ENCODE measurements around the gene CMTM6. TPM values are rescaled to one million over a fixed set of nuclear protein-coding genes. Genes with fewer than 3 reads are reported as not detected.

The CMTM6 gene
- total and polyA plus RNA-seq, 9 of the 15 experiments (the other 6 are each of a cell fraction or from before 2014, with no cell fraction given) = 8.9 to 39.7 (median 19.5) TPM

GRCh38 chr3:32459450-32459849 lies 43.2 kb downstream of the CMTM6 start:
- peaks cover 0 to 18% of the 10 kb centered on the region in 2 experiments; a peak in 3 of 5 replicates for H3K4me1 ChIP-seq (replicated peaks in 1 of 2; ENCODE audit: control insufficient read depth in 2 of 2, insufficient read depth in 2 of 2, low read length in 2 of 2)
- ATAC-seq (no peak), FAIRE-seq (no peak), DNase-seq (ENCODE audit: extremely low read depth in 1 of 4, low spot score in 3 of 4) (peak in 1 of 4 experiments; percentile 5)
- no peaks in the 10 kb centered on the region for H3K79me2 ChIP-seq (ENCODE audit: control insufficient read depth, insufficient read depth, low read length)
- H3K36me3 ChIP-seq (ENCODE audit: control insufficient read depth, insufficient read depth, low read length) = no peaks in the 10 kb centered on the region
- no peak overlapping the region for H2AFZ ChIP-seq (ENCODE audit: low read depth, low read length)
- intact Hi-C loops (cut with micrococcal nuclease) (no loop called here), in situ Hi-C loops (cut with MboI) (no loop called here)
- no peak overlapping the region for H3K9ac ChIP-seq (ENCODE audit: insufficient read depth in 1 of 2, low read depth in 2 of 2, low read length in 2 of 2)
- ChIA-PET CTCF (ENCODE audit: low intra/inter-chr PET ratio) (no interaction called here), POLR2A (no interaction called here)
- no peak overlapping the region for H3K27ac ChIP-seq (ENCODE audit: extremely low read depth, low read depth, low read length)
- H3K4me2 ChIP-seq (ENCODE audit: insufficient read depth, low read length) = no peak overlapping the region
- peaks cover 22 to 45% of the 10 kb centered on the region in 2 experiments; a peak in 4 of 5 replicates for H3K27me3 ChIP-seq (ENCODE audit: control insufficient read depth in 2 of 2, insufficient read depth in 2 of 2, low read length in 2 of 2)
- H4K20me1 ChIP-seq (replicated peaks; ENCODE audit: control insufficient read depth, insufficient read depth, low read length) = no peaks in the 10 kb centered on the region
- 32% methylated on average over 5 of the region's 5 CpGs for WGBS (ENCODE audit: insufficient coverage, low coverage, missing lambda C conversion rate)
- H3K9me3 ChIP-seq (replicated peaks; ENCODE audit: control insufficient read depth, insufficient read depth, low read depth, low read length) = no peaks in the 10 kb centered on the region
- H3K9me1 ChIP-seq (ENCODE audit: control insufficient read depth, insufficient read depth, low read length) = no peaks in the 10 kb centered on the region
- no peak overlapping the region for H3K4me3 ChIP-seq
- no TSS peak for BruUV-seq (replicated peaks)
- TF ChIP-seq ZNF217 (CRISPR knock-in tag; IDR thresholded peaks at IDR 0.05) (no peak), ZNF133 (CRISPR knock-in tag; IDR thresholded peaks at IDR 0.05) (no peak), DDX20 (tag; IDR thresholded peaks at IDR 0.05; ENCODE audit: low read depth) (no peak), SIX5 (IDR thresholded peaks at IDR 0.05; ENCODE audit: borderline replicate concordance in 1 of 2, insufficient read depth in 1 of 2, low read depth in 1 of 2, low read length in 2 of 2) (no peak), HEY1 (CRISPR knock-in tag; IDR thresholded peaks at IDR 0.05; ENCODE audit: borderline replicate concordance) (no peak), ZBTB8A (IDR thresholded peaks at IDR 0.05; ENCODE audit: partially characterized antibody) (no peak), ETV6 (IDR thresholded peaks at IDR 0.05; ENCODE audit: borderline replicate concordance in 1 of 2, low read depth in 2 of 2, low read length in 1 of 2) (no peak), ETV6 (CRISPR knock-in tag; IDR thresholded peaks at IDR 0.05; ENCODE audit: borderline replicate concordance) (no peak), ZNF140 (CRISPR knock-in tag; IDR thresholded peaks at IDR 0.05) (no peak), ZNF609 (CRISPR knock-in tag; IDR thresholded peaks at IDR 0.05; ENCODE audit: borderline replicate concordance) (no peak), RNF219 (CRISPR knock-in tag; IDR thresholded peaks at IDR 0.05) (no peak), ZBTB34 (CRISPR knock-in tag; IDR thresholded peaks at IDR 0.05) (no peak)

Measured in K562 (cell line).